ENCODE data around the gene TTLL10.

TTLL10 gene

GRCh38 chr1:1238702-1239178 lies 65.1 kb downstream of the TTLL10 start:
- DNase-seq: no peak

- no peak for DNase-seq
Observed at GRCh38 chr1:1239227-1239613, 65.5 kb downstream of the TTLL10 start.

- DNase-seq: no peak
Observed at GRCh38 chr1:1239614-1240347, 66.1 kb downstream of the TTLL10 start.

- DNase-seq: no peak
Observed at GRCh38 chr1:1240348-1240732, 66.7 kb downstream of the TTLL10 start.

GRCh38 chr1:1240822-1241587 lies 67.3 kb downstream of the TTLL10 start:
- no peak for DNase-seq

GRCh38 chr1:1241588-1242219 lies 68.0 kb downstream of the TTLL10 start:
- DNase-seq: no peak

GRCh38 chr1:1242461-1243265 lies 69.0 kb downstream of the TTLL10 start:
- DNase-seq: no peak

GRCh38 chr1:1243266-1243660 lies 69.6 kb downstream of the TTLL10 start:
- no peak for DNase-seq

GRCh38 chr1:1243807-1244191 lies 70.1 kb downstream of the TTLL10 start:
- DNase-seq: no peak

GRCh38 chr1:1244192-1244811 lies 70.6 kb downstream of the TTLL10 start:
- DNase-seq: no peak

- DNase-seq: no peak
Observed at GRCh38 chr1:1245178-1245816, 71.6 kb downstream of the TTLL10 start.

GRCh38 chr1:1245817-1246576 lies 72.3 kb downstream of the TTLL10 start:
- no peak for DNase-seq

- DNase-seq: no peak
Observed at GRCh38 chr1:1246577-1247340, 73.1 kb downstream of the TTLL10 start, which contains the start of gene C1QTNF12. C1QTNF12 (minus strand) TSS chr1:1246722; CDS start chr1:1246690, 32 bp downstream.

- DNase-seq: no peak
Observed at GRCh38 chr1:1247341-1247913, 73.7 kb downstream of the TTLL10 start.
